NB4 (cell line): Measurements from ENCODE around the gene PFDN1.

Experiments
- CTCF ChIP-seq: IDR thresholded peaks from one replicate; pipeline ENCODE4 v1.5.1; 2012; ENCODE audit warnings: low read depth, low read length
- MAX ChIP-seq: IDR thresholded peaks from 2 replicates; pipeline ENCODE4 v1.6.1; 2011; ENCODE audit warnings: low read depth, low read length
- MYC ChIP-seq: IDR thresholded peaks from 2 replicates; pipeline ENCODE4 v1.6.1; 2011; ENCODE audit warnings: low read depth, low read length
- POLR2A ChIP-seq: IDR thresholded peaks from 2 replicates; pipeline ENCODE4 v1.6.1; 2011; ENCODE audit warnings: mild to moderate bottlenecking; ENCODE audit not compliant: insufficient read length; ENCODE audit errors: extremely low read depth

DNA sequence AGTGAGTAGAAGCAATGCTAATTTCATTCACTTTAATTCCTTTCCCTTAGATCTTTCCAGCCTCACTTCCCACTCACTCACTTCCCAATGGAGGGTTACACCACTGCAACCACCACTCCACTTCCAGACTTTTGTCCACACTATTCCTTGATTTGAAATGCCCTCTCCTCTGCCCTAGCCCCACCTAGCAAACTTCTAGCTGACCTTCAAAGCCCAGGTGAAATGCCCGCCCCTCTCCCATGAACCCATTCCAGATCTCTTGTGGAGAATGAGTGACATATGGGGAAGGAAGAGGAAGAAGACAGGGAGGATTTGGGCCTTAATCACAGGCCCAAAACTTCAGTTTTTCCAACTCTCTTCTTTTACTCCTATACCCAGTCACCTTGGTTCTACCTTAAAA is 37.1 kb downstream of the PFDN1 start:
- TF ChIP-seq CTCF, result no peak
- TF ChIP-seq MYC, result no peak
- no peak for TF ChIP-seq POLR2A
- no peak for TF ChIP-seq MAX
